Measurements from ENCODE around the gene COL23A1. TPM values are rescaled to one million over a fixed set of nuclear protein-coding genes. Genes with fewer than 3 reads are reported as not detected.

Gene COL23A1
- total and polyA plus RNA-seq, 2 of the 8 experiments (the other 6 are each of a cell fraction or from before 2014, with no cell fraction given) = 3.1 to 4.7 TPM

DNA sequence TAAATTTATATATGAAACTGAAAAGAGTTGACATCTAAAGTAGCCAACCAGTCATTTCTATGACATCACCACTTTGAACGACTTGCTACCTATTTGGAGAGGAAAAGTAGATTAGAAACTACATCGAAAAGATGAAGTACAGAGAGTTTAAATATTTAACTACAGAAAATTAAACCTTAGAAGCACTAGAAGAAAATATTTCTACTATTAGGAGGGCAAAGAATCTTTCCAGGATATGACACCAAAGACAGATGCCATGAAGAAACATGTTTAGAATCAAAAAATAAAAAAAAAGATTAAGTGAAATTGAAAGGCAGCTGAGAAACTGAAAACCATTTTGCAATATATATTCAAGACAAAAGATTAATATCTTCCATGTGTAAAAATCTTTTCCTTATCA is 144.7 kb downstream of the COL23A1 start:
- Histone ChIP-seq H3K4me2 (ENCODE audit: insufficient read depth in 1 of 2, low read depth in 2 of 2, low read length in 2 of 2) (no peak overlapping the region), H4K20me1 (replicated peaks in 1 of 2; ENCODE audit: control insufficient read depth in 1 of 2, insufficient read depth in 2 of 2, low read length in 2 of 2) (no peaks in the 10 kb centered on the region), H3K79me1 (ENCODE audit: low read depth, low read length) (no peaks in the 10 kb centered on the region; the same call in 1 of the 2 replicates), H2BK15ac (ENCODE audit: low read length) (no peak overlapping the region), H4K91ac (replicated peaks; ENCODE audit: insufficient read length, low read length) (no peak overlapping the region), H3K36me3 (ENCODE audit: control insufficient read depth in 2 of 4, insufficient read depth in 4 of 4, low read length in 3 of 4) (no peaks in the 10 kb centered on the region), H3K27me3 (replicated peaks in 1 of 4; ENCODE audit: control insufficient read depth in 3 of 4, extremely low read depth in 1 of 4, insufficient read depth in 3 of 4, low read length in 3 of 4) (no peaks in the 10 kb centered on the region), H3K9me3 (ENCODE audit: insufficient read depth in 2 of 2, low read depth in 1 of 2, low read length in 1 of 2) (no peaks in the 10 kb centered on the region), H3K4ac (replicated peaks; ENCODE audit: insufficient read length, low read depth, low read length) (no peak overlapping the region), H2BK12ac (ENCODE audit: low read depth, low read length) (no peak overlapping the region), H2AK5ac (ENCODE audit: low read depth, low read length) (no peak overlapping the region), H3K56ac (replicated peaks; ENCODE audit: insufficient read length, low read depth, low read length) (no peak overlapping the region), H3K23ac (ENCODE audit: insufficient read length) (no peak overlapping the region), H2BK120ac (replicated peaks; ENCODE audit: low read depth, low read length) (no peak overlapping the region), H3K14ac (ENCODE audit: insufficient read length) (no peak overlapping the region), H3K9ac (replicated peaks in 1 of 4; ENCODE audit: extremely low read depth in 1 of 4, low read depth in 3 of 4, low read length in 3 of 4) (no peak overlapping the region), H2BK20ac (ENCODE audit: low read length) (no peak overlapping the region), H3K79me2 (ENCODE audit: control insufficient read depth in 1 of 2, insufficient read depth in 2 of 2, low read length in 2 of 2) (no peaks in the 10 kb centered on the region), H4K5ac (ENCODE audit: insufficient read length, low read depth, low read length) (no peak overlapping the region), H2AFZ (ENCODE audit: low read length) (no peak overlapping the region), H3K4me1 (replicated peaks in 1 of 4; ENCODE audit: control insufficient read depth in 3 of 4, insufficient read depth in 4 of 4, low read length in 3 of 4) (peaks cover 0 to 9% (median 0%) of the 10 kb centered on the region in 4 experiments; a peak in 4 of 7 replicates), H2BK5ac (ENCODE audit: low read depth, low read length) (no peak overlapping the region), H3K4me3 (ENCODE audit: extremely low read depth in 1 of 4, insufficient read depth in 2 of 4, low read depth in 3 of 4, low read length in 4 of 4) (no peak overlapping the region), H3K18ac (ENCODE audit: extremely low read depth, low read length) (no peak overlapping the region), H3K23me2 (ENCODE audit: low read depth, low read length) (no peaks in the 10 kb centered on the region), H3K27ac (ENCODE audit: low read depth, low read length) (no peak overlapping the region), H4K8ac (ENCODE audit: extremely low read depth, insufficient read depth, low read length) (no peak overlapping the region)
- WGBS, 2 experiments (ENCODE audit: extremely low coverage in 1 of 2, insufficient coverage in 1 of 2, insufficient read length in 1 of 2, insufficient replicate concordance in 2 of 2, low coverage in 1 of 2, low lambda C conversion rate in 2 of 2, missing lambda C conversion rate in 1 of 2) = 89% methylated on average over 2 of the region's 2 CpGs; no CpG with 5 or more reads in 1 of the 2 experiments
- FAIRE-seq (no peak), DNase-seq (ENCODE audit: low read depth in 1 of 2, low spot score in 2 of 2) (no peak)
- POLR2A ChIA-PET (ENCODE audit: partially characterized antibody) = no interaction called here
- CTCF ChIA-PET (ENCODE audit: partially characterized antibody) = interaction anchor here (0.6 to 1.7 kb wide), 3 partner anchors 15 to 142 kb away, joined by 3 to 6 read pairs (median 3); no protein-coding TSS in a partner anchor
- TF ChIP-seq RFX5 (IDR thresholded peaks at IDR 0.05; ENCODE audit: borderline replicate concordance, low read depth, low read length) (no peak), GABPA (IDR thresholded peaks at IDR 0.05; ENCODE audit: borderline replicate concordance, insufficient read depth, low read length) (no peak)

Data from H1 (cell line).